ENCODE data around the gene ACTN2.
A peak's percentile ranks its signal among the peaks of the same experiment; 100 is the strongest.

Gene ACTN2

GRCh38 chr1:236742421-236743160, 56.3 kb downstream of the ACTN2 start:
- no peak for DNase-seq (ENCODE audit: low spot score)

GRCh38 chr1:236744533-236744932, 58.2 kb downstream of the ACTN2 start:
- DNase-seq (ENCODE audit: low spot score), result no peak

GRCh38 chr1:236746785-236747184, 60.5 kb downstream of the ACTN2 start:
- DNase-seq (ENCODE audit: low spot score), result no peak

DNA sequence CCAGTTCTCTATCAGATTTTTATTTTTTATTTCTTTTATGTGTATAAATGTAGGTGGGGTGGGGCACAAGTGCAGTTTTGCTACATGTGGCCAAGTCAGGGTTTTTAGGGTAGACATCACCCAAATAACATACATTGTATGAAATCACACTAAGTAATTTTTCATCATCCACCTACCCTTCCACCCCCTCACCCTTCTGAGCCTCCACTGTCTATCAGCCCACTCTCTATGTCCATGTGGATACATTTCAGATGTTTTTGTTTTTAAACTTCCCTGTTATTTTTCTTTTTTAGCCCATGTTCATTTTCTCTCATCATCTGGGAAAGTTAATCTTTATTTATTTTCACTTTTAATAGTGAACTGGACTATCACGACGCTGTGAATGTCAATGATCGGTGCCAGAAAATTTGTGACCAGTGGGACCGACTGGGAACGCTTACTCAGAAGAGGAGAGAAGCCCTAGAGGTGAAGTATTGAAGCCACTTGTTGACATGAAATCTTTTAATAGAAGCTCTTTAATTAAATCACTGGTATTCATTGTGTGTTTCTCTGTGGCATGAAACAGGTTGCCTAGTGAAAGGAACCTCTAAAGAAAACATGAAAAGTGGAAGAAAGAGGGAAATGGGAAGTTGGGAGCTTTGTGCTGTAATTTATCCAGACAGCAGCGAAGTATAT, 61.1 kb downstream of the ACTN2 start:
- no peak for DNase-seq (ENCODE audit: low spot score)

DNA sequence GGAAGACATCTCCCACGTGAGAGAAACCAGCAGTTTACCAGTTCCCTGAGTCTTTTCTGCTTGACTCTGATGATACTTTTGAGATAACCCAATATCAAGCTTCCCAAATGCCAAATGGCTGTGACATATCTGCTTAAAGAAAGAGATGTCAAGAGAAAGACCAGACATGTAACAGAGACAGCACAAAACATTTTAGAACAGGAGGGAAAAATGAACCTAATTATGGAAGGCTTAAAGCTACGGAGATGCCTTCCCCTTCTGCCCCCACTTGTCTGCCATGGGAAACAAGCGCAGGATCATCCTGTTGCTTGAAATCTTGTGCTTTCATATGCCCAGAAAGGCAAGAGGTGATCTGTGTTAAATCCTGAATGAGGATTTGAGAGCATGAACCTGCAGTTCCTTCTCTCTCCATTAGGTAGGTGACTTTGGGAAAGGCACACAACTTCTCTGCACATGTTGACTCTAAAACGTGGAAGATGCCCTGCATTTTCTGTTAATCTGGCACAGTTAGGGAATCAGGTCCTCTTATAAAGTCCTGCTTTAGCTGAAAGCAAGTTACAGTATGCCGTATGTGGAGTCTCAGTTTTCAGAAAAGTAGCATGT, 62.1 kb downstream of the ACTN2 start:
- DNase-seq (ENCODE audit: low spot score), result no peak

DNA sequence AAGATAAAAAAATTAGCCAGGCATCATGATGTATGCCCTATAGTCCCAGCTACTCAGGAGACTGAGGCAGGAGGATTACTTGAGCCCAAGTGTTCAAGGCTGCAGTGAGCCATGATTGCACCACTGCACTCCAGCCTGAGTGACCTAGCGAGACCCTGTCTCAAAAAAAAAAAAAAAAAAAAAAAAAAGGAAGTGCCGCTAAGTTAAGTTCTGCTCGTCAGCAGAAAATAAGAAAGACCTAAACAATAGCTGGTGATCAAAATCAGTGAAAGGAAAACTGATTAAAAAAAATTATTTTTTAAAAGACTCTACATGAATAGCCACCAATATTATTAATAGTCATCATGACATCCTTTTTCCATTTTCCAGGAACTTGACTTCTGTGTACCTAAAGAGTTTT, 64.6 kb downstream of the ACTN2 start:
- DNase-seq (ENCODE audit: low spot score), result no peak

- no peak for DNase-seq (ENCODE audit: low spot score)
Observed at GRCh38 chr1:236751385-236751784, 65.1 kb downstream of the ACTN2 start.

DNA sequence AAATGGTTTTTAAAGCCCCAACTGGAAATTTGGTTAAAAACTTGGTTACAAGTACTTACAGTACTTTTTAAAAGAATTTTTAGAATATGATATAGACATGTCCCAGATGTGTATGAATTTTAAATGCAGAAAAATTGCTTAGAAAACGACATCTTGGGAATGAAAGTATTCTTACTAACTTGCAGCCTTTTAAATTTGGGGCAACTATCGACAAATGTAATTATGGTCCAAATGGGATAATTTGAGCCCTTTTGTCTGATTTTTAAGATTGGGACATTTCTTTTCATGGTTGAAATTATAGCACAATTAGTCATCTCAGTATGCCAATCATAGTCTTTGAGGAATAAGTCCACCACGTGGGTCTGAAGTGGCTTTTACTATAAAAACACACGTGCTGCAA, 65.6 kb downstream of the ACTN2 start:
- no peak for DNase-seq (ENCODE audit: low spot score)

DNA sequence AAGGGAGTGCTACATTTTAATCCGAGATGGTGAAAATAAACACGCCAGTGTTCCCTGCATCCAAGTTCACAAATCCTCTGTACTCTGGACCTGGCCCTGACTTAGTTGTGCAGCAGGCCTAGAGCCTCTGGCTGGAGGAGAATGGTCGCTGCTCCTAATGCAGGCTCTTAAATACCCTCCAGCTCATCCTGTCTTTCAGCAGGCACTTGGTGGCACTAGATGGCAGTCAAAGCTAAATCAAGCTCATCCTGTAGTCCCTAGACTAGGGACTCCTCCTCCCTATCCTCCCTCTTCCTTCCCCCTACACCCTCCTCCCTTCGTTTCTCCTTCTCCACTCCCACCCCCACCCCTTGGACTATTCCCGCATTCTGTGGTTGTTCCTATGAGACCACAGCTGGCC, 67.2 kb downstream of the ACTN2 start:
- peak; percentile 22 for DNase-seq (ENCODE audit: low spot score)

GRCh38 chr1:236753964-236754363, 67.7 kb downstream of the ACTN2 start:
- no peak for DNase-seq (ENCODE audit: low spot score)

- no peak for DNase-seq (ENCODE audit: low spot score)
Observed at GRCh38 chr1:236754525-236755210, 68.4 kb downstream of the ACTN2 start.

DNA sequence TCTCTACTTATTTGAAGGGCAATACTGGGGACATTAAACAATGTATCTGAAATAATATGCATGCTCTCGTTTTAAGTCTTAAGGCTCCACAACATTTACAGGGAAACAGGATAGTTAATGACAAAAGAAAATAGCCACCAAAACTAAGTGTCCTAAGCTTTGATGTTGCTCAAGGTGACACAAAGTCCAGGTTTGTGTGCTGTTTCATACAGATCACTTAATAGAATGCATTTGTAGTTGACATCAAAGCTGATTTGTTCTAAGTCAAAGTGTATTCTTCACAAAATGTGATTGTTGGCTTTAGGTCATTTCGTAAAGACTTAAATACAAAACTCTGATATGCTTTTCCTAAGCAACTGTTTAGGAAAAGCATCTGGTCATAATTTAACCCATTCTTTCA, 71.3 kb downstream of the ACTN2 start:
- DNase-seq (ENCODE audit: low spot score), result no peak

DNA sequence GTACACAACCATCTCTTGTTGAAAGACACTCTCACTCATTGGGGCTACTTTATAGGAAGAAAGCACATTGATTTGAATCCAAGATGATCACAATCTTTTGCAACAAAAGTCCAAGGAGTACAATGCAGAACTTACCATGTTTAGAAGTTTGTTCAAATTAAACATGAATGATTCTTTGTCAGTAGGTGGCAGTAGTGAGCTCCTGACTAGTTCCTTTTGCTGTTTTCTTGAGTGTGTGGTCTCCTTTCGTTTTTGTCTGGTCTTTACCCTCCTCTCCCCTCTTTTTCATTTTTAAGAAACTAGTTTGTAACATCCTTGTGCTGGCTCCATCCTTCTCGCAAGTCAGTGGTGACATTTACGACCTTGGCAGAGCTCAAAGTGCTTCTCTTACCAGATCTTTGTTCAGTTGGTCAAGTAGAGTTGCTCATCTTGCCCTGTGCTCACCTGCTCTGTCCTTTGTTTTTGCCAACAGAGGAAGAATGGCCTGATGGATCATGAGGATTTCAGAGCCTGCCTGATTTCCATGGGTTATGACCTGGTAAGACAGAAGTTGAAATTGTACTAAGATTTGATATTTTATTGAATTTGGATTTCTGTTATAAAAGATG, 73.1 kb downstream of the ACTN2 start:
- DNase-seq (ENCODE audit: low spot score), result peak; percentile 55

DNA sequence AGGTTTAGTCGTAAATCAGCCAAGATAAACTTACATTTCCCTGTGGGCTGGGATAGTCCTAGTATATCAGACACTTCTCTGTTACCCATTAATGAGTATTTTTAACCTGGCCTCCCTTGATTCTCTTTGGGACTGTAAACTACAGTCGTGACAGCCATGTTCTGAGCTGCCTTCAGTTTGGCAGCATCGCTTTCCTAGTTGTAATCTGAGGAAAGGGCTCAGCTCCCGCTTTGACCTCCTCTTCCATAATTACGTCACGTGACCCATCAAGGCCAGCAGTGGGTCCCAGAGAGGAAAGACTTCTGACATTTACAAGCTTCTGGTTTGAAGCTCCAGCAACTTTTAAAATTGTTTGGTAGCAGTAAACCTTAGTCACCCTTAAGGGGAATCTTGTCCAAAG, 74.2 kb downstream of the ACTN2 start:
- DNase-seq (ENCODE audit: low spot score), result no peak

DNA sequence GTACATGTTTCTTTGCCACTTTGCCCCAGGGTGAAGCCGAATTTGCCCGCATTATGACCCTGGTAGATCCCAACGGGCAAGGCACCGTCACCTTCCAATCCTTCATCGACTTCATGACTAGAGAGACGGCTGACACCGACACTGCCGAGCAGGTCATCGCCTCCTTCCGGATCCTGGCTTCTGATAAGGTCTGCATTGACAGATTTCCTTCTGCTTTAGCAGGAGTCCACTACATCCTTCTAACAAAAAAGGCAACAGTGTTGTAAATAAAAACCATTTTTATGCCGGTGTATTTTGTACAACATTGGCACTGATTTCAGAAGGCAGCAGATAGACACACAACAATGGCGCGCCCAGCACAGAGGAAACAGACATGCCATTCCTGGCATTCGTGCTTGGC, 74.7 kb downstream of the ACTN2 start:
- no peak for DNase-seq (ENCODE audit: low spot score)

GRCh38 chr1:236761397-236762132, 75.3 kb downstream of the ACTN2 start:
- DNase-seq (ENCODE audit: low spot score), result no peak

DNA sequence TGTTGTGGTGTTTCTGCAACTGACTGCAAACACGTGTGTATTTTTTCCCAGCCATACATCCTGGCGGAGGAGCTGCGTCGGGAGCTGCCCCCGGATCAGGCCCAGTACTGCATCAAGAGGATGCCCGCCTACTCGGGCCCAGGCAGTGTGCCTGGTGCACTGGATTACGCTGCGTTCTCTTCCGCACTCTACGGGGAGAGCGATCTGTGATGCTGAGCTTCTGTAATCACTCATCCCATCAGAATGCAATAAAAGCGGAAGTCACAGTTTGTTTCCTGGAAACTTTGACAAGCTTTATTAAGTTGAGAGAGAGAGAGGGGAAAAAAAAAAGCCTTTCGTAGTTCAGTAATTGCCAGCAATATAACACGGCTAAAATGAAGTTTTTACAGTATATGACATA, 76.1 kb downstream of the ACTN2 start:
- DNase-seq (ENCODE audit: low spot score), result peak; percentile 15

DNA sequence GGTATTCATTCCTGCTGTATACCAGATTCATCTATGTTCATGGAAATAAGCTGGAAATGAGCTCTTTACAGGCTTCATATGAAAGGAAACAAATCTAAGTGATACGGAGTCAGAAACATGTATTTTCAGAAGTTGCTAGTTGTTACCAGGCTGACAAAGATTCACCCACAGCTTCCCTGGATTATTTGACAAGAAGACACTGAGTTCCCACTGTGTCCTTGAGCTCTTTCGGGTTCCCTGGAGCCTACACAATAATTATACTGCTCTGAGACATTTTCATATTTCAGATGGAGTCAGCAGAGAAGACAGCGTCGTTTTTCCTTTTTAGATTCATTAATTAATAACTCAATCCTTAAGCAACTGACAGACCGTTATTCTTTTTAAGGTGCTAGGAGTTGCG, 79.5 kb downstream of the ACTN2 start:
- no peak for DNase-seq (ENCODE audit: low spot score)

DNA sequence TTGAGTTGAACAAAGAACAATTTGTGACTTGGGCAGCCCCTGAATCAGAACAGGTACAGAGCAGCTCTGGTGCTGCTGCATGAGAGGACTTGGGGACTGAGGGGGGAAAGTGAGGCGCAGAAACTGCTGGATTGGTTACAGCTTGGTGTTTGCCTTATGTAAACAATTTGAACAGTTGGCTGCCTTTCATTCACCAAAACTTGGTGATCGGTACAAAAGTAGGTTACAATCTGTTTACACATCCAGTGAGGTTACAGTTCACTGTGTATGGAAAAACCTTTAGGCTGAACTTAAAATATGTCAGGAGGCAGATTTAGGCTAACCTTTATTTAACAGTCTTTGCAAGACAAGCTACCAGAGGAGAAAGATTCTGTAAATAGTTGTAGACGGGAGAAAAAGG, 80.2 kb downstream of the ACTN2 start:
- no peak for DNase-seq (ENCODE audit: low spot score)

DNA sequence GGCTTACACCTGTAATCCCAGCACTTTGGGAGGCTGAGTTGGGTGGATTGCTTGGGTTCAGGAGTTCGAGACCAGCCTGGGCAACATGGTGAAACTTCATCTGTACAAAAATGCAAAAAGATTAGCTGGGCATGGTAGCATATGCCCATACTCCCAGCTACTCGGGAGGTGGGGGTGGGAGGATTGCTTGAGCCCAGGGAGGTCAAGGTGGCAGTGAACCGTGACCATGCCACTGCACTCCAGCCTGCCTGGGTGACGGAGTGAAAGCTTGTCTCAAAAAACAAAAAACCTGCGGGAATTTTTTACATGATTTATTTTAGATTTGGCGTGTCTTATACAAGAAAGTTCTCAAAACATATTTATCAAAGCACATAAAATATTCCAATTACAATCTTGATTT, 81.0 kb downstream of the ACTN2 start:
- DNase-seq (ENCODE audit: low spot score), result no peak

- no peak for DNase-seq (ENCODE audit: low spot score)
Observed at GRCh38 chr1:236768601-236769000, 82.3 kb downstream of the ACTN2 start.

DNA sequence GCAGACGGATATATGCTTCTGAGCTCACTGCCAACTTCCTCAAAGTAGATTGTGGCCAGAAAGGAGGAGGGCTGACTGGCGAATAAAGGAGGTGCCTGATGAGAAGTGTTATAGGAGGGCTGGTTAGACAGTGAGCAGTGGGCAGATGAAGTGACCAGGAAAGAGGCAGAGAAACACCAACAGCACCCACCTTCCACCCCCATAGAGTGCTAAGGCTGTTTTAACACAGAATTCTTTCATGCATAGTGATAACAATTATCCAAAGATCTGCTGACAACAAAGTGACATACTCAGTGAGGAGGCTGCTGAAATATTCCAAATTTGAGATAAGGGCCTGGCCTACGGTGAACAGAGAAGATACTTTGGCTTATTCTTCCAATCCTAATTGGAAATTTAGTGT, 87.6 kb downstream of the ACTN2 start:
- no peak for DNase-seq (ENCODE audit: low spot score)

All from GM03348 (cell line).